H1 (cell line): Measurements from ENCODE around the gene ZBTB37. TPM values are rescaled to one million over a fixed set of nuclear protein-coding genes. Genes with fewer than 3 reads are reported as not detected.

Experiments used
- CTCF ChIA-PET: fragments of 300-600 bp; sonication (Branson Sonifier 250); formaldehyde crosslinking; loops from one replicate; lab custom pipeline; 2021; ENCODE audit not compliant: partially characterized antibody; lab: Charles Lee
- POLR2A ChIA-PET: fragments of 300-600 bp; sonication (Branson Sonifier 250); formaldehyde crosslinking; loops from one replicate; lab custom pipeline; 2021; ENCODE audit warnings: inconsistent platforms; ENCODE audit not compliant: partially characterized antibody; lab: Charles Lee
- DNase-seq, 2 experiments: peaks; one replicate each; pipeline versions ENCODE4 v3.0.0 to v3.0.0-alpha.2; 2010 to 2022; ENCODE audit warnings: low spot score in 2 of 2, low read depth in 1 of 2, mixed read lengths in 1 of 2
- FAIRE-seq: peaks from 2 replicates; lab custom pipeline; 2011; peaks lifted over from hg19 to GRCh38; lab: Jason Lieb, UNC
- H2AFZ ChIP-seq: 2 replicates; pipeline ENCODE4 v1.8.1; 2012; ENCODE audit warnings: low read length, inconsistent platforms
- H2AK5ac ChIP-seq: 2 replicates; pipeline ENCODE4 v1.6.1; 2013; ENCODE audit warnings: low read depth, low read length
- H2BK120ac ChIP-seq: replicated peaks from 2 replicates; pipeline ENCODE3; 2013; ENCODE audit warnings: low read depth, low read length, inconsistent platforms
- H2BK12ac ChIP-seq: 2 replicates; pipeline ENCODE4 v1.6.1; 2013; ENCODE audit warnings: low read depth, low read length
- H2BK15ac ChIP-seq: 2 replicates; pipeline ENCODE4 v1.6.1; 2013; ENCODE audit warnings: low read length
- H2BK20ac ChIP-seq: 2 replicates; pipeline ENCODE4 v1.6.1; 2013; ENCODE audit warnings: low read length
- H2BK5ac ChIP-seq: 2 replicates; pipeline ENCODE4 v1.6.1; 2013; ENCODE audit warnings: low read depth, low read length
- H3K14ac ChIP-seq: 2 replicates; pipeline ENCODE4 v1.6.1; 2013; ENCODE audit warnings: inconsistent platforms; ENCODE audit not compliant: insufficient read length
- H3K18ac ChIP-seq: 2 replicates; pipeline ENCODE4 v1.6.1; 2013; ENCODE audit warnings: low read length; ENCODE audit errors: extremely low read depth
- H3K23ac ChIP-seq: 2 replicates; pipeline ENCODE4 v1.6.1; 2013; ENCODE audit warnings: inconsistent platforms; ENCODE audit not compliant: insufficient read length
- H3K23me2 ChIP-seq: 2 replicates; pipeline ENCODE4 v1.6.1; 2013; ENCODE audit warnings: low read depth, low read length
- H3K27ac ChIP-seq: 2 replicates; pipeline ENCODE4 v1.6.1; 2011; ENCODE audit warnings: low read depth, low read length, inconsistent platforms
- H3K27me3 ChIP-seq, 4 experiments: replicated peaks in 1 of 4; 1 replicate in 1 of 4; 2 replicates in 3 of 4; pipeline versions ENCODE4 v1.6.1 to v1.8.1; 2011 to 2013; ENCODE audit warnings: low read length in 3 of 4, mild to moderate bottlenecking in 3 of 4, inconsistent platforms in 2 of 4, mixed read lengths in 2 of 4, moderate library complexity in 1 of 4; ENCODE audit not compliant: control insufficient read depth in 3 of 4, insufficient read depth in 3 of 4; ENCODE audit errors: extremely low read depth in 1 of 4
- H3K36me3 ChIP-seq, 4 experiments: 2 replicates each; pipeline versions ENCODE4 v1.6.1 to v1.8.1; 2011 to 2013; ENCODE audit warnings: mild to moderate bottlenecking in 4 of 4, low read length in 3 of 4, moderate library complexity in 2 of 4, control low read depth in 1 of 4, inconsistent platforms in 1 of 4; ENCODE audit not compliant: insufficient read depth in 4 of 4, control insufficient read depth in 2 of 4
- H3K4ac ChIP-seq: replicated peaks from 2 replicates; pipeline ENCODE3; 2013; ENCODE audit warnings: low read length, low read depth, mixed read lengths, inconsistent platforms; ENCODE audit not compliant: insufficient read length
- H3K4me1 ChIP-seq, 4 experiments: replicated peaks in 1 of 4; 1 replicate in 1 of 4; 2 replicates in 3 of 4; pipeline versions ENCODE4 v1.6.1 to v1.8.1; 2011 to 2013; ENCODE audit warnings: low read length in 3 of 4, inconsistent platforms in 2 of 4, mixed read lengths in 1 of 4; ENCODE audit not compliant: insufficient read depth in 4 of 4, control insufficient read depth in 3 of 4
- H3K4me2 ChIP-seq, 2 experiments: 2 replicates each; pipeline versions ENCODE4 v1.6.1 to v1.8.1; 2011 to 2013; ENCODE audit warnings: low read depth in 2 of 2, low read length in 2 of 2, control low read depth in 1 of 2, inconsistent platforms in 1 of 2, mild to moderate bottlenecking in 1 of 2; ENCODE audit not compliant: insufficient read depth in 1 of 2
- H3K4me3 ChIP-seq, 4 experiments: fragments of 200-600, 300-600 bp in 1 of 4; sonication (generic), shearing (Covaris generic), sonication (Bioruptor Twin) in 1 of 4; 2 replicates each; pipeline versions ENCODE4 v1.5.1 to v1.8.1; 2011 to 2016; ENCODE audit warnings: low read length in 4 of 4, low read depth in 3 of 4, control low read depth in 2 of 4, inconsistent platforms in 2 of 4, mild to moderate bottlenecking in 2 of 4, mixed read lengths in 1 of 4, moderate library complexity in 1 of 4; ENCODE audit not compliant: insufficient read depth in 2 of 4; ENCODE audit errors: extremely low read depth in 1 of 4
- H3K56ac ChIP-seq: replicated peaks from 2 replicates; pipeline ENCODE3; 2013; ENCODE audit warnings: low read depth, mild to moderate bottlenecking, mixed read lengths, low read length, inconsistent platforms; ENCODE audit not compliant: insufficient read length
- H3K79me1 ChIP-seq: 2 replicates; pipeline ENCODE4 v1.6.1; 2013; ENCODE audit warnings: low read depth, low read length, control low read depth
- H3K79me2 ChIP-seq, 2 experiments: 2 replicates each; pipeline versions ENCODE4 v1.6.1 to v1.8.1; 2012 to 2013; ENCODE audit warnings: low read length in 2 of 2, mild to moderate bottlenecking in 2 of 2, inconsistent platforms in 1 of 2; ENCODE audit not compliant: insufficient read depth in 2 of 2, control insufficient read depth in 1 of 2
- H3K9ac ChIP-seq, 4 experiments: replicated peaks in 1 of 4; 1 replicate in 1 of 4; 2 replicates in 3 of 4; pipeline versions ENCODE4 v1.6.1 to v1.8.1; 2011 to 2013; ENCODE audit warnings: low read depth in 3 of 4, low read length in 3 of 4, control low read depth in 2 of 4, mild to moderate bottlenecking in 2 of 4, moderate library complexity in 2 of 4, inconsistent platforms in 1 of 4; ENCODE audit errors: extremely low read depth in 1 of 4
- H3K9me3 ChIP-seq, 2 experiments: 2 replicates each; pipeline versions ENCODE4 v1.6.1 to v1.8.1; 2012 to 2013; ENCODE audit warnings: mild to moderate bottlenecking in 2 of 2, moderate library complexity in 2 of 2, control low read depth in 1 of 2, inconsistent platforms in 1 of 2, low read depth in 1 of 2, low read length in 1 of 2, mixed read lengths in 1 of 2; ENCODE audit not compliant: insufficient read depth in 2 of 2
- H4K20me1 ChIP-seq, 2 experiments: replicated peaks in 1 of 2; 2 replicates each; pipeline versions ENCODE3 to v1.8.1; 2011 to 2013; ENCODE audit warnings: inconsistent platforms in 2 of 2, low read length in 2 of 2, mild to moderate bottlenecking in 1 of 2; ENCODE audit not compliant: insufficient read depth in 2 of 2, control insufficient read depth in 1 of 2
- H4K5ac ChIP-seq: 2 replicates; pipeline ENCODE4 v1.6.1; 2013; ENCODE audit warnings: low read length, low read depth, mixed read lengths, inconsistent platforms; ENCODE audit not compliant: insufficient read length
- H4K8ac ChIP-seq: 2 replicates; pipeline ENCODE4 v1.8.0; 2013; ENCODE audit warnings: mild to moderate bottlenecking, moderate library complexity, low read length, inconsistent platforms; ENCODE audit not compliant: insufficient read depth; ENCODE audit errors: extremely low read depth
- H4K91ac ChIP-seq: replicated peaks from 2 replicates; pipeline ENCODE3; 2013; ENCODE audit warnings: low read length, mixed read lengths, inconsistent platforms; ENCODE audit not compliant: insufficient read length
- CBX5 ChIP-seq: fragments of 300-800, 300-1000 bp; sonication (generic); IDR thresholded peaks from 2 replicates; pipeline ENCODE4 v1.7.1; 2016; ENCODE audit warnings: antibody characterized with exemption, low read length, low read depth
- WGBS, 2 experiments: shearing (Covaris generic) in 1 of 2; methylation state at CpG; one replicate each; pipeline versions ENCODE4 v1.1.6 to v1.1.7; 2013 to 2015; ENCODE audit warnings: low lambda C conversion rate in 2 of 2, mixed read lengths in 2 of 2, inconsistent platforms in 1 of 2, low coverage in 1 of 2, missing lambda C conversion rate in 1 of 2; ENCODE audit not compliant: insufficient replicate concordance in 2 of 2, insufficient coverage in 1 of 2, insufficient read length in 1 of 2; ENCODE audit errors: extremely low coverage in 1 of 2, missing lambda C conversion rate in 1 of 2; 5-methylcytosine and 5-hydroxymethylcytosine counted together
- polyA plus RNA-seq, 7 experiments: library from polyadenylated mRNA; depleted of rRNA in 3 of 7; stranded (reverse) in 5 of 7; unstranded in 2 of 7; fragments of >200 nt in 5 of 7; fragments of 200-250 nt in 2 of 7; gene quantifications; 1 replicate in 5 of 7; 2 replicates in 1 of 7; 4 replicates in 1 of 7; pipeline versions ENCODE4 v1.2.1 to v1.2.3, GENCODE V29; 2011 to 2013; ENCODE audit warnings: missing spikeins in 2 of 7, mixed read lengths in 2 of 7
- total RNA-seq: library from RNA; stranded (reverse); fragmentation: NEBNext Ultra II Directional; extraction: Animal tissue kit (Norgen Biotek cat#: 25700); gene quantifications from 2 replicates; pipeline ENCODE4 v1.2.1, GENCODE V29; 2021
- TF ChIP-seq, protein P1 (sequence below): IDR thresholded peaks from 2 replicates; pipeline ENCODE4 v1.6.1; 2011; ENCODE audit warnings: low read depth, mild to moderate bottlenecking, low read length; ENCODE audit not compliant: insufficient read depth

Gene ZBTB37
- total and polyA plus RNA-seq, 2 of the 8 experiments (the other 6 are each of a cell fraction or from before 2014, with no cell fraction given) = 1.7 to 12.5 TPM

DNA sequence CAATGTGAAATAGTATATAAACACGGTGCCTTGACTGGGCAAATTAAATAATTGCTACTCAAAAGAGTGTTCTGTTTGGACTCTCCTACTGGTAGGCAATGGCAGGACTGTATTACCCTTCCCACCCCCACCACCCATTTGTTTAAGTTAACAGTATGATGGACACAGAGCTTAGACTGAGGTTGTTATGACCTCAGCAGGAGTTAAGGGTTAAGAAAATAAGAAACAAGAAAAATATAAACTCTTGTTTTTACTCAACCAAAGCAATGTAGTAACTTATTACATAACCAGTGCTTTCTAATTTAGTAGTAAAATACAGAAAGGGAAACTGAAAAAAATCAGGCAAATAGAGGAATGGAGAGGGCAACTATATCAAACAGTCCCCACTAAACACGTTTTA is 68.9 kb downstream of the ZBTB37 start:
- H3K27me3 ChIP-seq = no peaks in the 10 kb centered on the region
- CTCF ChIA-PET = interaction anchor here (0.6 to 1.7 kb wide), 3 partner anchors 9 to 21 kb away, joined by 3 to 4 read pairs (median 3); partner anchors contain the start of gene SERPINC1
- H2BK12ac ChIP-seq = no peak overlapping the region
- H4K91ac ChIP-seq = no peak overlapping the region
- H3K18ac ChIP-seq = no peak overlapping the region
- no peaks in the 10 kb centered on the region for H4K20me1 ChIP-seq
- no peak overlapping the region for H3K23ac ChIP-seq
- FAIRE-seq (no peak), DNase-seq (no peak)
- no peaks in the 10 kb centered on the region for H3K23me2 ChIP-seq
- H3K4ac ChIP-seq = no peak overlapping the region
- WGBS, 2 experiments = 90% methylated on average over 2 of the region's 2 CpGs; no CpG with 5 or more reads in 1 of the 2 experiments
- no peak overlapping the region for H3K4me2 ChIP-seq
- peaks cover 5 to 43% (median 19%) of the 10 kb centered on the region in 4 experiments for H3K36me3 ChIP-seq
- H3K4me1 ChIP-seq = peaks cover 0 to 3% (median 1%) of the 10 kb centered on the region in 4 experiments; a peak in 3 of 7 replicates
- TF ChIP-seq, protein P1, sequence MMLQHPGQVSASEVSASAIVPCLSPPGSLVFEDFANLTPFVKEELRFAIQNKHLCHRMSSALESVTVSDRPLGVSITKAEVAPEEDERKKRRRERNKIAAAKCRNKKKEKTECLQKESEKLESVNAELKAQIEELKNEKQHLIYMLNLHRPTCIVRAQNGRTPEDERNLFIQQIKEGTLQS = no peak
- no peak for TF ChIP-seq CBX5
- H2BK20ac ChIP-seq = no peak overlapping the region
- no peak overlapping the region for H4K8ac ChIP-seq
- no peaks in the 10 kb centered on the region for H3K79me1 ChIP-seq
- H3K79me2 ChIP-seq = no peaks in the 10 kb centered on the region
- no peak overlapping the region for H3K56ac ChIP-seq
- H3K9ac ChIP-seq = no peak overlapping the region
- no peak overlapping the region for H2AK5ac ChIP-seq
- H3K14ac ChIP-seq = no peak overlapping the region
- H2AFZ ChIP-seq = no peak overlapping the region
- POLR2A ChIA-PET = interaction anchor here (1.0 to 1.5 kb wide), 2 partner anchors 35 to 72 kb away, joined by 4 read pairs; no protein-coding TSS in a partner anchor
- H3K27ac ChIP-seq = no peak overlapping the region
- H2BK5ac ChIP-seq = no peak overlapping the region
- H4K5ac ChIP-seq = no peak overlapping the region
- H3K9me3 ChIP-seq = no peaks in the 10 kb centered on the region
- H3K4me3 ChIP-seq = no peak overlapping the region
- H2BK15ac ChIP-seq = no peak overlapping the region
- no peak overlapping the region for H2BK120ac ChIP-seq
